Smooth muscle cell (in vitro differentiated cells): ENCODE measurements around the gene ADCY7. TPM values are rescaled to one million over a fixed set of nuclear protein-coding genes. Genes with fewer than 3 reads are reported as not detected.

Experiments
- DNase-seq: peaks from one replicate; lab custom pipeline; 2025; ENCODE audit not compliant: unreplicated experiment; lab: John Stamatoyannopoulos, UW
- H2AFZ ChIP-seq: fragments of 200-600 bp; sonication (generic); 2 replicates; pipeline ENCODE4 v1.6.0; 2016; ENCODE audit warnings: antibody characterized with exemption, low read depth, mild to moderate bottlenecking
- H3F3A ChIP-seq: fragments of 200-600 bp; sonication (generic); 2 replicates; pipeline ENCODE4 v1.6.0; 2017; ENCODE audit warnings: antibody characterized with exemption, low read depth
- H3K27ac ChIP-seq: fragments of 200-600 bp; sonication (generic); 2 replicates; pipeline ENCODE4 v1.5.1; 2016; ENCODE audit warnings: low read depth, mild to moderate bottlenecking
- H3K27me3 ChIP-seq: fragments of 200-600 bp; sonication (generic); 2 replicates; pipeline ENCODE4 v1.6.1; 2016; ENCODE audit warnings: low read depth, mild to moderate bottlenecking
- H3K36me3 ChIP-seq: fragments of 200-600 bp; sonication (generic); 2 replicates; pipeline ENCODE4 v1.5.1; 2016; ENCODE audit warnings: low read depth
- H3K4me1 ChIP-seq: fragments of 200-600 bp; sonication (generic); 2 replicates; pipeline ENCODE4 v1.5.1; 2016; ENCODE audit warnings: low read depth
- H3K4me2 ChIP-seq: fragments of 200-600 bp; sonication (generic); 2 replicates; pipeline ENCODE4 v1.6.0; 2016; ENCODE audit warnings: mild to moderate bottlenecking
- H3K4me3 ChIP-seq: fragments of 200-600 bp; sonication (generic); 2 replicates; pipeline ENCODE4 v1.5.1; 2016; ENCODE audit warnings: mild to moderate bottlenecking
- H3K79me2 ChIP-seq: fragments of 200-600 bp; sonication (generic); 2 replicates; pipeline ENCODE4 v1.6.0; 2016; ENCODE audit warnings: low read depth, mild to moderate bottlenecking
- H3K9ac ChIP-seq: fragments of 200-600 bp; sonication (generic); 2 replicates; pipeline ENCODE4 v1.6.0; 2016; ENCODE audit warnings: low read depth
- H3K9me3 ChIP-seq: fragments of 200-600 bp; sonication (generic); replicated peaks from 2 replicates; pipeline ENCODE4 v1.5.1; 2016; ENCODE audit warnings: low read depth
- H4K20me1 ChIP-seq: fragments of 200-600 bp; sonication (generic); 2 replicates; pipeline ENCODE4 v1.6.0; 2016; ENCODE audit warnings: low read depth
- WGBS: methylation state at CpG from one replicate; pipeline ENCODE4 v1.1.7; 2016; ENCODE audit warnings: low lambda C conversion rate; 5-methylcytosine and 5-hydroxymethylcytosine counted together
- polyA plus RNA-seq: library from polyadenylated mRNA; unstranded; fragments of >200 nt; fragmentation: Nextera tagmentation; extraction: Ambion mirVana; gene quantifications from 2 replicates; pipeline ENCODE4 v1.2.1, GENCODE V29; 2016
- total RNA-seq: library from RNA; depleted of rRNA; stranded (reverse); fragments of >200 nt; gene quantifications from 2 replicates; pipeline ENCODE4 v1.2.3, GENCODE V29; 2014
- TF ChIP-seq, protein P1 (sequence below): fragments of 200-600 bp; sonication (generic); IDR thresholded peaks from 2 replicates; pipeline ENCODE4 v1.5.1; 2017; ENCODE audit warnings: borderline replicate concordance, mild to moderate bottlenecking, antibody characterized with exemption; ENCODE audit not compliant: insufficient read depth, poor library complexity, severe bottlenecking

The ADCY7 gene
- total and polyA plus RNA-seq, 2 experiments from 2014 or later: 28.1 to 31.6 TPM

- no peaks in the 10 kb centered on the region for H3K9me3 ChIP-seq
- WGBS: 38% methylated on average over 1 of the region's 1 CpG
- H3K27ac ChIP-seq: no peak overlapping the region
Measured at GRCh38 chr16:50256604-50257003, 9.7 kb upstream of the ADCY7 start.

GRCh38 chr16:50257876-50258275, 8.5 kb upstream of the ADCY7 start:
- H3K36me3 ChIP-seq: no peaks in the 10 kb centered on the region

More at GRCh38 chr16:50256604-50257003, 9.7 kb upstream of the ADCY7 start:
- Histone ChIP-seq H4K20me1 (no peaks in the 10 kb centered on the region), H3K4me1 (peaks cover 24% of the 10 kb centered on the region), H3K9ac (no peak overlapping the region), H3F3A (no peaks in the 10 kb centered on the region), H2AFZ (no peak overlapping the region), H3K36me3 (no peaks in the 10 kb centered on the region), H3K4me3 (no peak overlapping the region), H3K27me3 (no peaks in the 10 kb centered on the region), H3K79me2 (no peaks in the 10 kb centered on the region), H3K4me2 (no peak overlapping the region)
- TF ChIP-seq, protein P1, sequence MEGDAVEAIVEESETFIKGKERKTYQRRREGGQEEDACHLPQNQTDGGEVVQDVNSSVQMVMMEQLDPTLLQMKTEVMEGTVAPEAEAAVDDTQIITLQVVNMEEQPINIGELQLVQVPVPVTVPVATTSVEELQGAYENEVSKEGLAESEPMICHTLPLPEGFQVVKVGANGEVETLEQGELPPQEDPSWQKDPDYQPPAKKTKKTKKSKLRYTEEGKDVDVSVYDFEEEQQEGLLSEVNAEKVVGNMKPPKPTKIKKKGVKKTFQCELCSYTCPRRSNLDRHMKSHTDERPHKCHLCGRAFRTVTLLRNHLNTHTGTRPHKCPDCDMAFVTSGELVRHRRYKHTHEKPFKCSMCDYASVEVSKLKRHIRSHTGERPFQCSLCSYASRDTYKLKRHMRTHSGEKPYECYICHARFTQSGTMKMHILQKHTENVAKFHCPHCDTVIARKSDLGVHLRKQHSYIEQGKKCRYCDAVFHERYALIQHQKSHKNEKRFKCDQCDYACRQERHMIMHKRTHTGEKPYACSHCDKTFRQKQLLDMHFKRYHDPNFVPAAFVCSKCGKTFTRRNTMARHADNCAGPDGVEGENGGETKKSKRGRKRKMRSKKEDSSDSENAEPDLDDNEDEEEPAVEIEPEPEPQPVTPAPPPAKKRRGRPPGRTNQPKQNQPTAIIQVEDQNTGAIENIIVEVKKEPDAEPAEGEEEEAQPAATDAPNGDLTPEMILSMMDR: no peak
- no peak for DNase-seq

GRCh38 chr16:50259334-50260205, 6.8 kb upstream of the ADCY7 start:
- no peak for DNase-seq
- H3K9ac ChIP-seq: no peak overlapping the region
- no peaks in the 10 kb centered on the region for H3K27me3 ChIP-seq
- WGBS: 46% methylated on average over 23 of the region's 23 CpGs
- H3K4me2 ChIP-seq: peak overlapping the region; percentile 63
- H3K4me1 ChIP-seq: peaks cover 14% of the 10 kb centered on the region
- no peak overlapping the region for H3K4me3 ChIP-seq
- no peak overlapping the region for H2AFZ ChIP-seq
- no peaks in the 10 kb centered on the region for H3F3A ChIP-seq
- TF ChIP-seq, protein P1: no peak
- no peaks in the 10 kb centered on the region for H3K9me3 ChIP-seq
- no peaks in the 10 kb centered on the region for H3K79me2 ChIP-seq
- no peaks in the 10 kb centered on the region for H3K36me3 ChIP-seq
- H3K27ac ChIP-seq: peak overlapping the region; percentile 25
- no peaks in the 10 kb centered on the region for H4K20me1 ChIP-seq

More at GRCh38 chr16:50257876-50258275, 8.5 kb upstream of the ADCY7 start:
- H3K27me3 ChIP-seq: no peaks in the 10 kb centered on the region
- peaks cover 20% of the 10 kb centered on the region for H3K4me1 ChIP-seq
- H4K20me1 ChIP-seq: no peaks in the 10 kb centered on the region
- no peaks in the 10 kb centered on the region for H3F3A ChIP-seq
- H3K4me2 ChIP-seq: no peak overlapping the region
- DNase-seq: no peak
- no peak overlapping the region for H2AFZ ChIP-seq
- 96% methylated on average over 9 of the region's 9 CpGs for WGBS
- H3K79me2 ChIP-seq: no peaks in the 10 kb centered on the region
- no peaks in the 10 kb centered on the region for H3K9me3 ChIP-seq
- TF ChIP-seq, protein P1: no peak
- no peak overlapping the region for H3K27ac ChIP-seq
- no peak overlapping the region for H3K9ac ChIP-seq
- no peak overlapping the region for H3K4me3 ChIP-seq
